HG02973 (cell line): Measurements from ENCODE around the gene MATN1.
A peak's percentile ranks its signal among the peaks of the same experiment; 100 is the strongest.
"Not testable (repeated sequence)": the region's sequence is repeated elsewhere in the genome, so short reads cannot be mapped to it uniquely, and the experiment has no call there.

ENCODE experiments used
- ATAC-seq: cut with Tn5 transposase; IDR thresholded peaks from one replicate; pipeline ENCODE4 v1.9.1; 2021; ENCODE audit warnings: moderate library complexity; ENCODE audit not compliant: unreplicated experiment

Gene MATN1

GRCh38 chr1:30723331-30723755, at the start of gene MATN1:
Gene MATN1, minus strand, starts transcription at chr1:30723585. Its CDS starts 34 bp downstream, at chr1:30723551.
- no peak for ATAC-seq

GRCh38 chr1:30771005-30771404, 47.6 kb upstream of the MATN1 start:
- no peak for ATAC-seq

- no peak for ATAC-seq
Measured at GRCh38 chr1:30770150-30770549, 46.8 kb upstream of the MATN1 start.

- ATAC-seq: no peak
Measured at GRCh38 chr1:30768830-30769718, 45.7 kb upstream of the MATN1 start.

- no peak for ATAC-seq
Measured at GRCh38 chr1:30768159-30768829, 44.9 kb upstream of the MATN1 start.

GRCh38 chr1:30766948-30767347, 43.6 kb upstream of the MATN1 start:
- not testable (repeated sequence) for ATAC-seq

GRCh38 chr1:30765556-30766434, 42.4 kb upstream of the MATN1 start:
- no peak for ATAC-seq

- peak; percentile 37 for ATAC-seq
Measured at GRCh38 chr1:30764939-30765555, 41.7 kb upstream of the MATN1 start.

GRCh38 chr1:30764396-30764795, 41.0 kb upstream of the MATN1 start:
- ATAC-seq: no peak

GRCh38 chr1:30763651-30764248, 40.4 kb upstream of the MATN1 start:
- ATAC-seq: no peak

GRCh38 chr1:30762930-30763650, 39.7 kb upstream of the MATN1 start:
- no peak for ATAC-seq

GRCh38 chr1:30762152-30762929, 39.0 kb upstream of the MATN1 start:
- ATAC-seq: no peak

GRCh38 chr1:30761381-30762151, 38.2 kb upstream of the MATN1 start:
- ATAC-seq: no peak

- ATAC-seq: no peak
Measured at GRCh38 chr1:30760596-30761324, 37.4 kb upstream of the MATN1 start.

- ATAC-seq: no peak
Measured at GRCh38 chr1:30759718-30760281, 36.4 kb upstream of the MATN1 start.

- ATAC-seq: no peak
Measured at GRCh38 chr1:30758785-30759380, 35.5 kb upstream of the MATN1 start.
